Heart left ventricle (tissue), 16 donors: Measurements from ENCODE around the gene OSBPL10. TPM values are rescaled to one million over a fixed set of nuclear protein-coding genes. Genes with fewer than 3 reads are reported as not detected.

ENCODE experiments used
- ATAC-seq, 4 donors: fragments of 200-7000 bp; cut with Tn5 transposase; one replicate each; pipeline ENCODE4 v1.9.1; 2020 to 2022; ENCODE audit warnings: moderate library complexity in 4 of 4, mild to moderate bottlenecking in 3 of 4, moderate number of reproducible peaks in 1 of 4
- DNase-seq, 5 donors: peaks; one replicate each; pipeline ENCODE4 v3.0.0-alpha.2; 2020
- H3K27ac ChIP-seq, 12 donors: fragments of 200-600 bp; sonication (generic) in 4 of 12; one replicate each; pipeline versions ENCODE4 v1.5.0 to v1.8.0; 2016 to 2022; ENCODE audit warnings: mild to moderate bottlenecking in 2 of 12
- H3K27me3 ChIP-seq, 9 donors: fragments of 200-600 bp; sonication (generic) in 2 of 9; one replicate each; pipeline versions ENCODE4 v1.5.1 to v1.8.0; 2016 to 2022; ENCODE audit warnings: mild to moderate bottlenecking in 3 of 9
- H3K36me3 ChIP-seq, 9 donors: fragments of 200-600 bp; sonication (generic) in 2 of 9; one replicate each; pipeline versions ENCODE4 v1.5.0 to v1.8.0; 2018 to 2022; ENCODE audit warnings: mild to moderate bottlenecking in 2 of 9
- H3K4me1 ChIP-seq, 12 donors: fragments of 200-600 bp; sonication (generic) in 4 of 12; one replicate each; pipeline versions ENCODE4 v1.5.0 to v1.8.0; 2016 to 2022; ENCODE audit warnings: mild to moderate bottlenecking in 3 of 12
- H3K4me3 ChIP-seq, 12 donors: fragments of 200-600 bp; sonication (generic) in 4 of 12; one replicate each; pipeline versions ENCODE4 v1.5.0 to v1.8.0; 2017 to 2022; ENCODE audit warnings: mild to moderate bottlenecking in 9 of 12, moderate library complexity in 4 of 12
- H3K9me3 ChIP-seq, 12 donors: fragments of 200-600 bp; sonication (generic) in 4 of 12; one replicate each; pipeline versions ENCODE4 v1.5.0 to v1.8.0; 2016 to 2022; ENCODE audit warnings: mild to moderate bottlenecking in 1 of 12
- POLR2A ChIP-seq, 2 donors: fragments of 450-650 bp; IDR thresholded peaks; one replicate each; pipeline ENCODE4 v1.6.1; 2017; ENCODE audit warnings: antibody characterized with exemption in 2 of 2, mild to moderate bottlenecking in 2 of 2, moderate library complexity in 2 of 2
- WGBS, 4 donors: extraction: QIAGEN DNeasy Blood & Tissue Kit in 2 of 4; methylation state at CpG; one replicate each; pipeline versions ENCODE4 v1.1.5 to v1.1.7; 2013 to 2018; 5-methylcytosine and 5-hydroxymethylcytosine counted together
- intact Hi-C, 10 donors: fragments of 100-400 bp; cut with DNase I; formaldehyde crosslinking; loops; one replicate each; pipeline versions ENCODE4 v1.11.1 to v1.14.2; 2022
- polyA plus RNA-seq, 2 donors: library from polyadenylated mRNA; stranded (reverse); fragments of 200-250 nt; gene quantifications; one replicate each; pipeline ENCODE4 v1.2.3, GENCODE V29; 2013
- total RNA-seq, 9 donors: library from RNA; depleted of rRNA in 2 of 9; stranded (reverse); fragments of >200 nt in 2 of 9; fragmentation: NEBNext Ultra II Directional in 3 of 9; extraction: Animal tissue kit (Norgen Biotek cat#: 25700) in 3 of 9; gene quantifications; one replicate each; pipeline versions ENCODE4 v1.1.0 to v1.2.4, GENCODE V29; 2016 to 2023
- TF ChIP-seq, protein P1 (sequence below), 12 donors: fragments of 200-600 bp; sonication (generic) in 4 of 12; IDR thresholded peaks; one replicate each; pipeline versions ENCODE4 v1.5.0 to v1.8.0; 2018 to 2022; ENCODE audit warnings: antibody characterized with exemption in 12 of 12, mild to moderate bottlenecking in 5 of 12
- donor health status: ischemic (EF 13 %, LVEDD 7.1; RV severe dilation, severe dysfunction).
- donor health status: healthy with polysubstance abuse.
- donor health status: DM: no; HTN: yes; CAD: no.
- donor health status: DM: no; HTN: no; CAD: no.
- donor health status: ischemic (EF 25% LVEDD 6.9; RV normal size, moderate dysfunction).
- donor health status: ischemic (EF 25% LVEDD 5.7; RV mildly dilated, moderate dysfunction).
- donor health status: healthy.
- donor health status: DM: yes; HTN: yes; CAD: no.
- donor health status: ischemic (EF 35%, LVEDD 5.7; RV mildly dilated, moderate dysfunction).
- donor health status: nonischemic (EF 11% LVEDD 7.7; RV severe dilation, severe dysfunction).
- donor health status: DM: yes; HTN: yes; CAD: no.
- donor health status: PGD.
- donor health status: ischemic (EF 29% LVEDD 5.4; RV normal size, mild dysfunction).
- donor health status: nonischemic (EF 23%, LVEDD 6.1; RV moderate dilation, normal function).

Gene OSBPL10
- total and polyA plus RNA-seq, 11 donors = 1.3 to 12.7 (median 3.9) TPM

DNA sequence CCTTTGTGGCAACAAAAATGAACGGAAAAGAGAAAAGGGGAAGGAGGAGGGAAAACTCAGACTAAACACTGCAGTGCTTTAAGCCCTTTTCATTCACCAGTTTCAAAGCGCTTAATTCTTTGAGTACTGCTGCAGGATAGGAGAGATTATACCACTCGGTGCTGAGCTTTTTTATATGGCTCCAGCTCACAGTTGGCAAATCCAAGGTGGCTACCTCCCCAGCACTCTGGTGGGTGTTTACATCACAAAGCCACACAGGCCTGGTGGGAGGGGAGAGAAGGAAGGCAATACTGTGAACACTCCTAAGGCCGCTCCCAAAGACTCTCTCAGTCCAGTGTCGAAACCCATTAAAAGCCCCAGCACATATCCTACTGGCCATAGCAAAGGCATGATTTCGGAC lies 256.9 kb downstream of the OSBPL10 start:
- H3K4me1 ChIP-seq = peaks cover 0 to 8% (median 0%) of the 10 kb centered on the region in 12 donors
- 82 to 94% (median 92%) methylated on average over 6 of the region's 6 CpGs for WGBS, 4 donors
- TF ChIP-seq POLR2A (IDR thresholded peaks at IDR 0.05) = no peak
- TF ChIP-seq, protein P1, sequence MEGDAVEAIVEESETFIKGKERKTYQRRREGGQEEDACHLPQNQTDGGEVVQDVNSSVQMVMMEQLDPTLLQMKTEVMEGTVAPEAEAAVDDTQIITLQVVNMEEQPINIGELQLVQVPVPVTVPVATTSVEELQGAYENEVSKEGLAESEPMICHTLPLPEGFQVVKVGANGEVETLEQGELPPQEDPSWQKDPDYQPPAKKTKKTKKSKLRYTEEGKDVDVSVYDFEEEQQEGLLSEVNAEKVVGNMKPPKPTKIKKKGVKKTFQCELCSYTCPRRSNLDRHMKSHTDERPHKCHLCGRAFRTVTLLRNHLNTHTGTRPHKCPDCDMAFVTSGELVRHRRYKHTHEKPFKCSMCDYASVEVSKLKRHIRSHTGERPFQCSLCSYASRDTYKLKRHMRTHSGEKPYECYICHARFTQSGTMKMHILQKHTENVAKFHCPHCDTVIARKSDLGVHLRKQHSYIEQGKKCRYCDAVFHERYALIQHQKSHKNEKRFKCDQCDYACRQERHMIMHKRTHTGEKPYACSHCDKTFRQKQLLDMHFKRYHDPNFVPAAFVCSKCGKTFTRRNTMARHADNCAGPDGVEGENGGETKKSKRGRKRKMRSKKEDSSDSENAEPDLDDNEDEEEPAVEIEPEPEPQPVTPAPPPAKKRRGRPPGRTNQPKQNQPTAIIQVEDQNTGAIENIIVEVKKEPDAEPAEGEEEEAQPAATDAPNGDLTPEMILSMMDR (IDR thresholded peaks at IDR 0.05) = no peak

GRCh38 chr3:31723701-31724100 lies 257.4 kb downstream of the OSBPL10 start:
- H3K36me3 ChIP-seq = no peaks in the 10 kb centered on the region
- WGBS, 4 donors = 95 to 98% (median 96%) methylated on average over 5 of the region's 5 CpGs
- peaks cover 0 to 8% (median 0%) of the 10 kb centered on the region in 12 donors for H3K4me1 ChIP-seq
- H3K9me3 ChIP-seq = no peaks in the 10 kb centered on the region
- intact Hi-C loops = no loop called here
- DNase-seq (no peak), ATAC-seq (no peak)
- no peak overlapping the region for H3K4me3 ChIP-seq
- TF ChIP-seq POLR2A (IDR thresholded peaks at IDR 0.05) = no peak
- TF ChIP-seq, protein P1 (IDR thresholded peaks at IDR 0.05) = no peak
- no peak overlapping the region for H3K27ac ChIP-seq
- no peaks in the 10 kb centered on the region for H3K27me3 ChIP-seq

More for the DNA sequence above, 256.9 kb downstream of the OSBPL10 start:
- Histone ChIP-seq H3K27ac (no peak overlapping the region), H3K9me3 (no peaks in the 10 kb centered on the region), H3K36me3 (no peaks in the 10 kb centered on the region), H3K4me3 (no peak overlapping the region), H3K27me3 (no peaks in the 10 kb centered on the region)
- DNase-seq (no peak), ATAC-seq (no peak)
- intact Hi-C loops = no loop called here

DNA sequence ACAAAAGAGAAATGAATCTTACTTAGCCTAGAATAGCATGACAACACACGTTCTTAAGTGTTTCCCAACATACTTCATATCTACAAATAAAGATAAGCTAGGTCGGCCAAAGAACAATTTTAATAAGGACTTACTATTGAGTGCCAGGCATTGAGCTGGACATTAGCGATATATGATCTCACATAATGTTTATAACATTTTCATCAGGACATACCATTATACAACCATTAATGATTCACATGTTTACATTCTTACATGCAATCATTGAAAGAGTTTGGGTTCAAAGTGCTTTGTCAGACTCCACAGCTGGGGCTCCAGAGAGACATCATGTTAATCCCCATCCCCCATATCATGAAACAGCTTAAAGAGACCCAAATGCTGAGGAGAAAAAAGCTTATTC lies 259.4 kb downstream of the OSBPL10 start:
- Histone ChIP-seq H3K36me3 (no peaks in the 10 kb centered on the region), H3K4me3 (no peak overlapping the region), H3K9me3 (no peaks in the 10 kb centered on the region), H3K27me3 (no peaks in the 10 kb centered on the region), H3K27ac (no peak overlapping the region), H3K4me1 (peaks cover 0 to 8% (median 0%) of the 10 kb centered on the region in 12 donors)
- intact Hi-C loops = no loop called here
- no peak for TF ChIP-seq POLR2A (IDR thresholded peaks at IDR 0.05)
- TF ChIP-seq, protein P1 (IDR thresholded peaks at IDR 0.05) = no peak
- DNase-seq = no peak
- ATAC-seq = no peak
- 62 to 71% (median 65%) methylated on average over 3 of the region's 3 CpGs for WGBS, 4 donors

- Histone ChIP-seq H3K4me3 (no peak overlapping the region), H3K9me3 (peaks cover 0 to 14% (median 4%) of the 10 kb centered on the region in 12 donors), H3K4me1 (peaks cover 0 to 7% (median 0%) of the 10 kb centered on the region in 12 donors), H3K36me3 (no peaks in the 10 kb centered on the region), H3K27me3 (no peaks in the 10 kb centered on the region), H3K27ac (no peak overlapping the region)
- DNase-seq (no peak), ATAC-seq (no peak)
- TF ChIP-seq, protein P1 (IDR thresholded peaks at IDR 0.05) = no peak
- TF ChIP-seq POLR2A (IDR thresholded peaks at IDR 0.05) = no peak
- 87 to 90% (median 90%) methylated on average over 11 of the region's 11 CpGs for WGBS, 4 donors
- intact Hi-C loops = no loop called here
Observed at GRCh38 chr3:31714495-31715280, 266.4 kb downstream of the OSBPL10 start.
